Bronchial epithelial cell (primary cell): ENCODE data around the gene C3orf22. TPM values are rescaled to one million over a fixed set of nuclear protein-coding genes. Genes with fewer than 3 reads are reported as not detected.

Experiments used
- DNase-seq: peaks from one replicate; pipeline ENCODE4 v3.0.0-alpha.2; 2010; ENCODE audit warnings: low read depth
- FAIRE-seq: peaks from 2 replicates; lab custom pipeline; 2011; peaks lifted over from hg19 to GRCh38; lab: Jason Lieb, UNC
- H3K27me3 ChIP-seq: 2 replicates; pipeline ENCODE4 v1.5.1; 2011; ENCODE audit warnings: low read length; ENCODE audit not compliant: control insufficient read depth, insufficient read depth
- H3K36me3 ChIP-seq: 2 replicates; pipeline ENCODE4 v1.5.1; 2011; ENCODE audit warnings: low read length; ENCODE audit not compliant: control insufficient read depth, insufficient read depth
- H3K4me3 ChIP-seq: 2 replicates; pipeline ENCODE4 v1.5.1; 2011; ENCODE audit warnings: mild to moderate bottlenecking, low read depth, low read length, control low read depth
- CTCF ChIP-seq: IDR thresholded peaks from 2 replicates; pipeline ENCODE4 v1.5.1; 2011; ENCODE audit warnings: mild to moderate bottlenecking, moderate library complexity, low read length, control low read depth, inconsistent platforms; ENCODE audit not compliant: insufficient read depth, severe bottlenecking
- total RNA-seq: library from RNA; depleted of rRNA; stranded (reverse); fragments of >200 nt; gene quantifications from 2 replicates; pipeline ENCODE4 v1.2.1, GENCODE V29; 2014

C3orf22 gene
- total RNA-seq, 1 donor from 2014 or later, result not detected

- TF ChIP-seq CTCF, result no peak
- Histone ChIP-seq H3K27me3 (no peaks in the 10 kb centered on the region), H3K36me3 (no peaks in the 10 kb centered on the region), H3K4me3 (no peak overlapping the region)
- no peak for FAIRE-seq
- DNase-seq, result no peak
Observed at GRCh38 chr3:126554560-126555525, 3.9 kb downstream of the C3orf22 start.

GRCh38 chr3:126553284-126554084 is 5.2 kb downstream of the C3orf22 start:
- TF ChIP-seq CTCF, result no peak
- no peaks in the 10 kb centered on the region for H3K36me3 ChIP-seq
- no peak for FAIRE-seq
- H3K27me3 ChIP-seq, result peaks cover 2% of the 10 kb centered on the region
- DNase-seq, result no peak
- no peak overlapping the region for H3K4me3 ChIP-seq

- H3K36me3 ChIP-seq, result no peaks in the 10 kb centered on the region
- TF ChIP-seq CTCF, result no peak
- FAIRE-seq (no peak), DNase-seq (no peak)
- H3K4me3 ChIP-seq, result no peak overlapping the region
- peaks cover 3% of the 10 kb centered on the region for H3K27me3 ChIP-seq
Observed at GRCh38 chr3:126552688-126553283, 5.9 kb downstream of the C3orf22 start.

GRCh38 chr3:126551839-126552687 is 6.7 kb downstream of the C3orf22 start:
- Histone ChIP-seq H3K4me3 (no peak overlapping the region), H3K27me3 (peaks cover 4% of the 10 kb centered on the region), H3K36me3 (no peaks in the 10 kb centered on the region)
- TF ChIP-seq CTCF, result no peak
- FAIRE-seq, result no peak
- no peak for DNase-seq

GRCh38 chr3:126551121-126551838 is 7.5 kb downstream of the C3orf22 start:
- H3K27me3 ChIP-seq, result peaks cover 8% of the 10 kb centered on the region
- DNase-seq (no peak), FAIRE-seq (no peak)
- no peaks in the 10 kb centered on the region for H3K36me3 ChIP-seq
- no peak overlapping the region for H3K4me3 ChIP-seq
- TF ChIP-seq CTCF, result no peak
